ENCODE data around the gene GRM1. TPM values are rescaled to one million over a fixed set of nuclear protein-coding genes. Genes with fewer than 3 reads are reported as not detected.
"Not testable (repeated sequence)": the region's sequence is repeated elsewhere in the genome, so short reads cannot be mapped to it uniquely, and the experiment has no call there.

The GRM1 gene
- total RNA-seq, 2 experiments from 2014 or later, result not detected

DNA sequence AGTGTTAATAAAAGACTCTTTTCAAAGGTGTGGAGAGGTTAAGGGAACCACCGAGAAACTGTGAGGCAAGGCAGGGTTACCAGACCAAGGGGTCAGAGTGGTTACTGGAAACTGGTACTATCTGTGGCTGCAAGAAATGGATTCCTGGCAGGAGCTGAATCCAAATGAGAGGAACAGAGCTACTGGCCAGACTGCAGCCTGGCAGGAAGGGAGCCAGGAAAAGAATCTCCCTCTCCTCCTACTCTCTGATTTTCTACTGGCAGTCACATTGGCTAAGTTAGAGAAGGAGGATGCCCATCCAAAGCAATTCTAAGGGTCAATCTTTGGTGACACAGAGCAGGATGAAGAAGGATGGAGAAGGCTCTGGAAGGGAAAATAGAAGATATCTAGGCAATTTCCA, 211.5 kb downstream of the GRM1 start:
- no peak overlapping the region for H3K4me3 Mint-ChIP-seq
- H3K4me1 Mint-ChIP-seq, result no peaks in the 10 kb centered on the region
- H3K27me3 Mint-ChIP-seq, result no peaks in the 10 kb centered on the region
- H3K9me3 Mint-ChIP-seq, result peaks cover 2% of the 10 kb centered on the region
- ATAC-seq (ENCODE audit: low read depth) (no peak), DNase-seq (no peak)
- POLR2A ChIA-PET, result no interaction called here
- H3K27ac Mint-ChIP-seq, result no peak overlapping the region
- H3K36me3 Mint-ChIP-seq, result no peaks in the 10 kb centered on the region

DNA sequence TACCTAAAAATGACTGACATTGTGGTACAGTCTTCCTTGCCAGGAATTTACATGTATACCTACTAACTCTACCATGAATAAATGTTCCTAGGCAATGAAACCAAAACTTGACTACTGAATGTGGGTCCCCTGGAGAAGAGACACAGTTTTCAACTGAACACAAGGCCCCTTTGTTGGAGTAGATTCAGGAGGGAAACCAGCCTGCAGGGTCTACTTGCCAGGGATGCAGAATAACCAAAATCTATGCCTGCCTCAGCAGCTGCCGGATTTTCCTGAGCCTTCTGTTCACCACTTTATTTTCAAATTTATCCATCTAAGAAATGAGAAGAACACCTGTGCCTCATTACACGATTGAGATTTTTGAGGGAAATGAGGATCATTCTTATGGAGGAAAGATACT, 211.9 kb downstream of the GRM1 start:
- no peak overlapping the region for H3K4me3 Mint-ChIP-seq
- ATAC-seq (ENCODE audit: low read depth) (no peak), DNase-seq (no peak)
- H3K9me3 Mint-ChIP-seq, result peaks cover 2% of the 10 kb centered on the region
- no peak overlapping the region for H3K27ac Mint-ChIP-seq
- no peaks in the 10 kb centered on the region for H3K27me3 Mint-ChIP-seq
- POLR2A ChIA-PET, result no interaction called here
- no peaks in the 10 kb centered on the region for H3K4me1 Mint-ChIP-seq
- no peaks in the 10 kb centered on the region for H3K36me3 Mint-ChIP-seq

DNA sequence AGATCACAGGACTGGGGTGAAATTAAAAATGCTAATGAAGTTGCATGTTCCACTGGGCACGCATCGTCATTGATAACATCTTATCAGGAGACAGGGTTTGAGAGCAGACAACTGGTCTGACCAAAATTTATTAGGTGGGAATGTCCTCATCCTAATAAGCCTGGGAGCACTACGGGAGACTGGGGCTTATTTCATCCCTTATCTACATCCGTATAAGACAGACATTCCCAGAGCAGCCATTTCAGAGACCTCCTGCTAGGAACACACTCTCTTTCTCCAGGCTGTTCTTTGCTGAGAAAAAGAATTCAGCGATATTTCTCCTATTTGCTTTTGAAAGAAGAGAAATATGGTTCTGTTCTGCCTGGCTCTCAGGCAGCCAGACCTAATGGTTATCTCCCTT, 214.8 kb downstream of the GRM1 start:
- ATAC-seq (ENCODE audit: low read depth); DNase-seq; POLR2A ChIA-PET; H3K4me3 Mint-ChIP-seq; H3K9me3 Mint-ChIP-seq; H3K27me3 Mint-ChIP-seq; H3K36me3 Mint-ChIP-seq; H3K4me1 Mint-ChIP-seq; H3K27ac Mint-ChIP-seq: not testable (repeated sequence)

DNA sequence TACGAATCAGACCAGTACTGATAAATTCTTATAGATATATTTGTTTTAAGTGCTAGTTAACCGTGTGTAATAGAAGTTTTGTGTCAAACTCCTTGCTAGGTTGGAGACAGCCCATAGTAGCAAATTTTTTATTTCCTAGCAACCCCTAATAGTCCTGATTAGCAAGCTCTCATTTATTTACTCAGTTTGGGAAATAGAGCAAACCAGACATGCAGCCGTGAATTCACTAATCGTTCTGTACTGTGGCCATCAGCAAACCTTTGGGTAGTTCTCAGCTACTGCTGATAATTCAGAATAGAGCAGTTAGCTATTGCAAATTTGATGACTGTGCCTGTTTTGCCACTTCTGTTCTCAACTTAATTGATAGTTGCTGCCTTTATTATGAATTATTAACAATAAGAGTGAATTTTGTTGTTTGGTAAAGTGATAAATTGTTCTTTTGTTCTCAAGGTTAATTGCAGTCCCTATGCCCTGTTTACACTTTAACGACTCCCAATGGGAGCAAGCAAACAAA, 215.8 kb downstream of the GRM1 start:
- DNase-seq (no peak), ATAC-seq (ENCODE audit: low read depth) (no peak)
- no peak overlapping the region for H3K27ac Mint-ChIP-seq
- POLR2A ChIA-PET, result no interaction called here
- H3K36me3 Mint-ChIP-seq, result no peaks in the 10 kb centered on the region
- no peaks in the 10 kb centered on the region for H3K27me3 Mint-ChIP-seq
- H3K4me3 Mint-ChIP-seq, result no peak overlapping the region
- peaks cover 2% of the 10 kb centered on the region for H3K9me3 Mint-ChIP-seq
- no peaks in the 10 kb centered on the region for H3K4me1 Mint-ChIP-seq

DNA sequence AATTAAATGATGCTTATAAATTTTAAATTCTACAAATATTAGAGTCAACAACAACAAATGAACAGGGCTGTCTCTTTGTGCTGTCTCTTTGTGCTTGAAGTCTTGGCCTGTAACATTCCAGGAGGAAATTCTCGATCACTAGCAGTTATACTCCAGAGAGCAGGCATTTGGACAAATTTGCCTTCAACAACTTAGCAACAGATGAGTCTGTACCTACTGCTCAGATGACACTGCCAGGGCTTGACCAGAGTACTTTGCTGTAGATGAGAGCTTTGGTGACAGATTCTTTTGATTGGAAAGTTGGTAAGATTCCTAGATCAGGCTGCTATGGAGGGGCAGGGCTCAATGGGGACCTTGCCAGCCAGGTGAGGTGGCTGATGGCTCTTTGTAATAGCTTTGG, 217.2 kb downstream of the GRM1 start:
- no peak overlapping the region for H3K27ac Mint-ChIP-seq
- no peak overlapping the region for H3K4me3 Mint-ChIP-seq
- peaks cover 2% of the 10 kb centered on the region for H3K9me3 Mint-ChIP-seq
- H3K4me1 Mint-ChIP-seq, result no peaks in the 10 kb centered on the region
- ATAC-seq (ENCODE audit: low read depth) (no peak), DNase-seq (no peak)
- H3K27me3 Mint-ChIP-seq, result no peaks in the 10 kb centered on the region
- no peaks in the 10 kb centered on the region for H3K36me3 Mint-ChIP-seq
- POLR2A ChIA-PET, result no interaction called here

DNA sequence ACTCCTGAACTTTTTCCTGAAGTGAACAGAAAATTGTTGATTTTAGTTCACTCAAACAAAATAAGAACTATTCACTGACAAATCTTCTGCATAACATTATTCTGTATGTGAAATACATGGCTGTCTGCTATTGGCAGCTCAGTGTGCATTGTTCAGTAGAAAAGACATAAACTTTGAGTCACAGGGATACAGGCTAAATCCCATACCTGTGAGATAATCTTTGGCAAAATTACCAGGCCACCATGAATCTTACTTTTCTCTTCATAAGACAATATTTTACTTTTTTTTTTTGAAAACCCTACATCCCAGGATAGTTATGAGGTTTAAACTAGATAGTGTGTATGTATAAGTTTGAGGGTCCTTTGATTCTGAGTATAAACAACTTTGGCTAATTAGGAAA, 224.8 kb downstream of the GRM1 start:
- Mint-ChIP-seq H3K27ac (no peak overlapping the region), H3K4me3 (no peak overlapping the region), H3K36me3 (no peaks in the 10 kb centered on the region), H3K4me1 (no peaks in the 10 kb centered on the region), H3K27me3 (no peaks in the 10 kb centered on the region), H3K9me3 (no peaks in the 10 kb centered on the region)
- POLR2A ChIA-PET, result no interaction called here
- DNase-seq (no peak), ATAC-seq (ENCODE audit: low read depth) (no peak)

DNA sequence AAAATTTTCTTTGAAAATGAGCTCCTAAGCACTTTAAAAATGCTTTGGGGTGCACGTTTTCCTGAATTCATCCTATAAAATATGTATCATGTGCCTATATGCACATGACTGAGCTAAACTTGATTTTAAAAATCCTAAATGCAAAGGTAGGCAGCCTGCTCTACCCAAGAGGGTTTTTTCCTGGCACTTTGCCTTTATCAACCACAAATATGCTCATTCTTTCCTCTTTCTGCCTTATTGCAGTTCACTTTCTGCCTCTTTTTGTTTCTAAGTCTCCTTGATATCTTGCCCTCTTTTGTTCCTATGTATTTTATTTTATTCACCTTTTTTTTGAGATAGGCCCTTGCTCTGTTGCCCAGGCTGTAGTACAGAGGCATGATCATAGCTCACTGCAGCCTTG, 229.3 kb downstream of the GRM1 start:
- no peaks in the 10 kb centered on the region for H3K27me3 Mint-ChIP-seq
- POLR2A ChIA-PET, result no interaction called here
- no peak overlapping the region for H3K27ac Mint-ChIP-seq
- DNase-seq (no peak), ATAC-seq (ENCODE audit: low read depth) (no peak)
- H3K4me3 Mint-ChIP-seq, result no peak overlapping the region
- no peaks in the 10 kb centered on the region for H3K4me1 Mint-ChIP-seq
- H3K36me3 Mint-ChIP-seq, result no peaks in the 10 kb centered on the region
- H3K9me3 Mint-ChIP-seq, result no peaks in the 10 kb centered on the region

DNA sequence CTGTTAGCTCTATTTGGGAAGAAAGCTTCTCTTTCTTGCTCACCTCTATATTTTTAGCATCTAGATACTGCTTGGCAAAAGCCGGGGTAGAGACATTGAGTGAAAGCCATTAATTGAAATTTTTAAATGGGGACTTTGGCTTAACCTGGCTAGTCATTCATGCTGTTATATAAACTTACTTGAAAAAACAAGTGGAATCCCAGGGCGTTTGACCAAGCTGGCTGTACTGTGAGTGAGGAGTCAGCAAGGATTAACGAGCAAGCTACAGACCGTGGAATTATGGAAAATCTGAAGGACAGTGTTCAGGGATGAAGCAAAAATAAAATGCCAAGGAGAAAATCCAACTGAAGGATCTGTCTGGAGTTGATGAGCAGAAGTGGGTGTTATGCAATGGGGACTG, 232.0 kb downstream of the GRM1 start:
- Mint-ChIP-seq H3K27me3 (no peaks in the 10 kb centered on the region), H3K36me3 (no peaks in the 10 kb centered on the region), H3K9me3 (no peaks in the 10 kb centered on the region), H3K27ac (no peak overlapping the region), H3K4me3 (no peak overlapping the region), H3K4me1 (no peaks in the 10 kb centered on the region)
- ATAC-seq (ENCODE audit: low read depth) (no peak), DNase-seq (no peak)
- POLR2A ChIA-PET, result no interaction called here

DNA sequence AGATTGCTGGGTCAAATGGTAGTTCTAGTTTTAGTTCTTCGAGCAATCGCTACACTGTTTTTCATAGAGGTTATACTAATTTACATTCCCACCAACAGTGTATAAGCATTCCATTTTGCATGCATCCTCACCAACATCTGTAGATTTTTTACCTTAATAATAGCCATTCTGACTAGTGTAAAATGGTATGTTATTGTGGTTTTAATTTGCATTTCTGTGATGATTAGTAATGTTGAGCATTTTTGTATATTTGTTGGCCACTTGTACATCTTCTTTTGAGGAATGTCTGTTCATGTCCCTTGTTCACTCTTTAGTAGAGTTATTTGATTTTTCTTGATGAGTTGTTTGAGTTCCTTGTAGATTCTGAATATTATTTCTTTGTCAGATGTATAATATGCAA, 236.2 kb downstream of the GRM1 start:
- Mint-ChIP-seq H3K27me3 (no peaks in the 10 kb centered on the region), H3K36me3 (no peaks in the 10 kb centered on the region), H3K4me3 (no peak overlapping the region), H3K27ac (no peak overlapping the region), H3K4me1 (no peaks in the 10 kb centered on the region), H3K9me3 (peaks cover 2% of the 10 kb centered on the region)
- ATAC-seq (ENCODE audit: low read depth), result no peak
- POLR2A ChIA-PET, result no interaction called here
- no peak for DNase-seq

DNA sequence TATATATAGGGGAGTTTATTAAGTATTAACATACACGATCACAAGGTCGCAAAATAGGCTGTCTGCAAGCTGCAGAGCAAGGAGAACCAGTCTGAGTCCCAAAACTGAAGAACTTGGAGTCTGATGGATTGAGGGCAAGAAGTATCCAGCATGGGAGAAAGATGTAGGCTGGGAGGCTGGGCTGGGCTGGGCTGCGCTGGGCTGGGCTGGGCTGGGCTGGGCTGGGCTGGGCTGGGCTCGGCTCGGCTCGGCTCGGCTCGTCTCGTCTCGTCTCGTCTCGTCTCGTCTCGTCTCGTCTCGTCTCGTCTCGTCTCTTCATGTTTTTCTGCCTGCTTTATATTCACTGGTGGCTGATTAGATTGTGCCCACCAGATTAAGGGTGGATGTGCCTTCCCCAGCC, 238.6 kb downstream of the GRM1 start:
- Mint-ChIP-seq H3K9me3 (peaks cover 2% of the 10 kb centered on the region), H3K27ac (no peak overlapping the region), H3K36me3 (no peaks in the 10 kb centered on the region), H3K27me3 (no peaks in the 10 kb centered on the region), H3K4me1 (no peaks in the 10 kb centered on the region), H3K4me3 (no peak overlapping the region)
- DNase-seq (no peak), ATAC-seq (ENCODE audit: low read depth) (no peak)
- POLR2A ChIA-PET, result no interaction called here

DNA sequence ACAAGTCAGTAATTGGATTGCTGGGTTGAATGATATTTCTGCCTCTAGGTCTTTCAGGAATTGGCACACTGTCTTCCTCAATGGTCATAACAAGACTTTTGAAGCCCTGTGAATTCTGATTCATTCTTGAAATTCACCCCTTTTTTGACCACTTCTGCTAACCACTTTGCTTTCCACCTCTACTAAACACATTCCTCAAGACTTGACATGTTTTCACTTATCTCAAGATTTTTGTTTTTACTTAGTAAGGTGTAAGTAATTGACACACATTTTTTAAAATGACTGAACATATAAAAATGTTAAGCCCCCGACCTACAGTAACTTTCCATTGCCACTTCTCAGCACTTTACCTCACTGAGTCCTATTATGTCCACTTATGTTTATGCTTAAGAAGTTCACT, 239.1 kb downstream of the GRM1 start:
- DNase-seq, result no peak
- POLR2A ChIA-PET, result no interaction called here
- no peaks in the 10 kb centered on the region for H3K36me3 Mint-ChIP-seq
- H3K27ac Mint-ChIP-seq, result no peak overlapping the region
- H3K4me1 Mint-ChIP-seq, result no peaks in the 10 kb centered on the region
- H3K4me3 Mint-ChIP-seq, result no peak overlapping the region
- no peaks in the 10 kb centered on the region for H3K27me3 Mint-ChIP-seq
- H3K9me3 Mint-ChIP-seq, result peaks cover 2% of the 10 kb centered on the region
- no peak for ATAC-seq (ENCODE audit: low read depth)

DNA sequence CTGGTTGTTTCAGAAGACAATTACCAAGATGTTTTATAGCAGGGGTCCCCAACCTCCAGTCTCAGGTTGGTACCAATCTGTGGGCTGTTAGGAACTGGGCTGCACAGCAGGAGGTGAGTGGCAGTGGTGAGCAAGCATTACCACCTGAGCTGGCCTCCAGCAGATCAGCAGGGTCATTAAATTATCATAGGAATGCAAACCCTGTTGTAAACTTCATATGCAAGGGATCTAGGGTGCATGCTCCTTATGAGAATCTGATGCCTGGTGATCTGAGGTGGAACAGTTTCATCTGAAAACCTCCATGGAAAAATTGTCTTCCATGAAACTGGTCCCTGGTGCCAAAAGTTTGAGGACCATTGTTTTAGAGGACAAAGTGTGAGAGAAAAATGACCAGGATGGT, 240.6 kb downstream of the GRM1 start:
- DNase-seq (no peak), ATAC-seq (ENCODE audit: low read depth) (no peak)
- POLR2A ChIA-PET, result no interaction called here
- Mint-ChIP-seq H3K27ac (no peak overlapping the region), H3K4me1 (no peaks in the 10 kb centered on the region), H3K27me3 (no peaks in the 10 kb centered on the region), H3K4me3 (no peak overlapping the region), H3K9me3 (peaks cover 2% of the 10 kb centered on the region), H3K36me3 (no peaks in the 10 kb centered on the region)

DNA sequence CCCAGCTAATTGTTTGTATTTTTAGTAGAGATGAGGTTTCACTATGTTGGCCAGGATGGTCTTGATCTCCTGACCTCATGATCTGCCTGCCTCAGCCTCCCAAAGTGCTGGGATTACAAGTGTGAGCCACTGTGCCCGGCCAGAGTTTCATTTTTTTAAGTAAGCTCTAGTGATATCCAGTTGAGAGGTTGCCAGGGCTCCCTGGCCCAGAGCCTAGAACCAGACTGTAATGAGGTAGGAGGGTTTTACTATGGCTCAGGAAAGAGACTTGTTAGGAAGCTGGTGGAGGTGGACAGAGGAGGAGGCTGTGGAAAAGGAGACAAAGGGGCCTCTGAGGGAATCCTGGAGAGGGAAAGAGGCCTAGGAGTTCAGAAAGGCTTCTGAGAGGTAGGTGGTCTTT, 242.3 kb downstream of the GRM1 start:
- DNase-seq; H3K4me1 Mint-ChIP-seq; H3K4me3 Mint-ChIP-seq; H3K27ac Mint-ChIP-seq; ATAC-seq (ENCODE audit: low read depth); H3K36me3 Mint-ChIP-seq; H3K9me3 Mint-ChIP-seq; H3K27me3 Mint-ChIP-seq; POLR2A ChIA-PET: not testable (repeated sequence)

DNA sequence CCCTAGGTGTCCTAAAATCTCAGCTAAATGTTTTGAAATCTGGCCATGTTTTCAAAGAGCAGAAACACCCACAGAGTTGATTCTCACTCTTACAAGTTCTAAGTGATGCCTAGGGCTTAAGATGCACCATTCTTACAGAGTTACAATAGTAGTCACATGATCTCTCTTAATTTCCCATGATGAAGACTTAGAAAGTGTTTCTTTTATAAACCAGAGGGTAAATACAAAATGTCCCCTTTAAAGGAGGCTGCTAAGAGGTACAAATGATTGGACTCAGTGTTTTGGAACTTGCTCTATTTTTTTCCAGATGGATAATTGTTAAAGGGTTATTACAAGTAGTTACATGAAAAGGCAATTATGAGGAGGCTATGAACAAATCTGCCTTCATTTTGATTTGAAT, 244.6 kb downstream of the GRM1 start:
- POLR2A ChIA-PET, result no interaction called here
- Mint-ChIP-seq H3K27me3 (no peaks in the 10 kb centered on the region), H3K9me3 (no peaks in the 10 kb centered on the region), H3K27ac (no peak overlapping the region), H3K4me1 (no peaks in the 10 kb centered on the region), H3K36me3 (no peaks in the 10 kb centered on the region), H3K4me3 (no peak overlapping the region)
- DNase-seq (no peak), ATAC-seq (ENCODE audit: low read depth) (no peak)

DNA sequence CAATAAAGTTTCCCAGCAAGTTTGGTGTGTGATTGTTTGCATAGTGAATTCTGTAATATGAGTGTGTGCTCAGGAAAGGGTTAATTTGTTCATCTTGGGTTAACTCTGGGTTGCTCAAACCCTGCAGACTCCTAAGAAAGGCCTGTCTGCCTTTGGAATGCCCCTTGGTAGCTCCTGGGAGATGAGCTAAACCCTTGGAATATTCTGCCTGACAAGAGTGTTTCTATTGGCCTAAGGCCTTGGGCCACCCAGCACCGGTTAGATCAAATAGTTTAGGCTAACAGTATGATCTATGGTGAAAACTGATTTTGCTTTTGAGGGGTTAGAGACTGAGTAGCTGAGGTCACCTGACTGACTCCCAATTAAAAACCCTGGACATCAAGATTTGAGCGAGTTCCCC, 248.3 kb downstream of the GRM1 start:
- POLR2A ChIA-PET, result no interaction called here
- no peak overlapping the region for H3K4me3 Mint-ChIP-seq
- no peaks in the 10 kb centered on the region for H3K27me3 Mint-ChIP-seq
- H3K27ac Mint-ChIP-seq, result no peak overlapping the region
- ATAC-seq (ENCODE audit: low read depth) (no peak), DNase-seq (no peak)
- H3K9me3 Mint-ChIP-seq, result no peaks in the 10 kb centered on the region
- no peaks in the 10 kb centered on the region for H3K36me3 Mint-ChIP-seq
- no peaks in the 10 kb centered on the region for H3K4me1 Mint-ChIP-seq

All from activated naive CD8-positive, alpha-beta T cell treated with anti-CD3 and anti-CD28 coated beads, Interleukin-2, amount 10 ng/mL, durations not matched to agents 7 days and 5 days (primary cell).